Esophagus mucosa (tissue), 1 donor: ENCODE measurements around the gene DHRS7B. TPM values are rescaled to one million over a fixed set of nuclear protein-coding genes. Genes with fewer than 3 reads are reported as not detected.
"Not testable (repeated sequence)": the region's sequence is repeated elsewhere in the genome, so short reads cannot be mapped to it uniquely, and the experiment has no call there.

Source experiments
- ATAC-seq: fragments of 200-7000 bp; cut with Tn5 transposase; one replicate; pipeline ENCODE4 v1.9.1; 2020
- total RNA-seq: library from RNA; stranded (reverse); gene quantifications from one replicate; pipeline ENCODE4 v1.2.4, GENCODE V29; 2023
- donor health status: DM: yes; HTN: yes; CAD: no.

The DHRS7B gene
- total RNA-seq, 1 donor from 2014 or later, result 7.5 TPM

DNA sequence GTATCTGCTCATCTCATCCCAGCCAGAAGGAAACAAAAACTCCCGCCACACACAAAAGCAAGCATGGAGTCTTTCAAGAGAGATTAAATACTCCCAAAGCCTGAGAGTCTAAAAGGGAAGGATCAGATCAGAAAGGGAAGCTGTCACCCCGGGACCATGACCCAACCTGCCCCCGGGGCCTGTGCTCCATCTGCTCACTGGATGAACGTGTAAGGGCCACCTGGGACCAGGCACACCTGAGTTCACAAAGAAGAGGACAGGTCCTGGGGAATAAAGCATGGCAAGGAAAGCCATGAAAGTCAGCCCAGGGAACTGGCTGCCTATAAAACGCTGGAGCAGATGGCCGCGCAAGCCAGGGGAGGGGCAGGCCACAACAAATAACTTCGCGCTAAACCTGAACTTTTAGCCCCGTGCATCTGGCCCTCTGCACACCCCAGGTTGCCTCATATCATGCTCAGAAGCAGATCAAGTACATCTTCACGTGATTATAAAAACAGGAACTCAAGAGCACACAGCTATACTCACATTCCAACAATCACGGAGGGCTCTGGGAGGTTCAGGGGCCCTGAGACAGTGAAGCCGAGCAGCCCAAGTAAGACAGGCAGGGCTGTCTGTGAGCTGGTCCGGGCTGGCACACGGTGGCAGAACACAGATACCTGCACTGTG, 83.8 kb downstream of the DHRS7B start:
- ATAC-seq, result no peak

- ATAC-seq, result peak; percentile 12
Observed at GRCh38 chr17:21211825-21212479, 85.2 kb downstream of the DHRS7B start.

- ATAC-seq, result no peak
Observed at GRCh38 chr17:21212826-21213637, 86.3 kb downstream of the DHRS7B start.

DNA sequence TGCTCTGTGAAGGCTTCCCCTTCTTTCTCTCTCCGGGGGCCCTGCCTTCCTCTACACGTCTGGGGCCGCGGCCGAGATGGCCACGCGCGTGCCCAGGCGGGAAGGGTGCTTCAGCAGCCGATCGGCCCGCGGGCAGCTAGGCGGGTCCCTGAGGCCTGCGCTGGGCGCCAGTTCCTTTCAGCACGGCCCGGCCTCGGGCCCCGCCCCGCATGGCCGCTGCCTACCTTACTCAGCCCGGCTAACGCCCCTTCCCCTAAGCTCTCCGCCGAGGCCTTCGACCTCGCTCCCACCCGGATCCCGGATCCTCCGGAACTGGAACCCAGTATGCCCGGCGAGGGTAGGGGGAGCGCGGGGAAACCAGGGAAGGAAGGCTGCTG, 86.9 kb downstream of the DHRS7B start:
- peak; percentile 60 for ATAC-seq

- ATAC-seq, result peak; percentile 93
Observed at GRCh38 chr17:21214015-21214776, 87.4 kb downstream of the DHRS7B start, which contains the start of gene TMEM11. TSS of gene TMEM11 (minus strand) at chr17:21214161. CDS start at chr17:21214152, 9 bp downstream.

- ATAC-seq, result peak; percentile 1
Observed at GRCh38 chr17:21214777-21215541, 88.2 kb downstream of the DHRS7B start.

- peak; percentile 3 for ATAC-seq
Observed at GRCh38 chr17:21215935-21216334, 89.2 kb downstream of the DHRS7B start.

DNA sequence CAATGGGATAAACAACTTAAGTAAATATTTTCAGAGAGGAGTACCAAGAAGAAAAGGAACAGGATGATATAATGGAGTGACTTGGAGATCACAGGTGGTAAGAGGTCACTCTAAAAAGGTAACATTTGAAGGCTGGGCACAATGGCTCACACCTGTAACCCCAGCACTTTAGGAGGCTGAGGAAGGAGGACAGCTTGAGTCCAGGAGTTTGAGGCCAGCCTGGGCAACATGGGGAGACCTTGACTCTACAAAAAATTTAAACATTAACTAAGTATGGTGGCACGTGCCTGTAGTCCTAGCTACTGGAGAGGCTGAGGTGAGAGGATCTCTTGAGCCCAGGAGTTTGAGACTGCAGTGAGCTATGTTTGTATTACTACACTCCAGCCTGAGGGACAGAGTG, 90.6 kb downstream of the DHRS7B start:
- no peak for ATAC-seq

DNA sequence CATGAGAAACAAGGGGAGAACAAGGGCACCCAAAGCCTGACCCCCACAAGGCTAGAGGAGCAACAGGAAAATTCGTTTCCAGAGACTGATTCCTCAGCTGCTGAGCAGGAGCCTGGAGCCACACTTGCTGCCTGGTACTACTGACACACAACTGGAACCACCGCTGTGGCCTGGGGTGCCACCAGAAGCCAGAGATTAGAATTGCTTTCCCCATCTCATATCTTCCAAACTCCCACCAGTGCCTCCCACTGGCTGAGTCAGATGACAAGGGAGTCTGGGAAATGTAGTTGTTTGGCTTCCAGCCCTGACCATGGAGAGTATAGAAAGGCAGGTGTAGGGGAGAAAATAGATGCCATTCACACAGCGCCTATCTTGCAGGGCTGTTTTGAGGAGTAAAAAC, 91.3 kb downstream of the DHRS7B start:
- ATAC-seq, result no peak

- no peak for ATAC-seq
Observed at GRCh38 chr17:21218831-21219380, 92.1 kb downstream of the DHRS7B start.

- ATAC-seq, result no peak
Observed at GRCh38 chr17:21223086-21223485, 96.3 kb downstream of the DHRS7B start.

DNA sequence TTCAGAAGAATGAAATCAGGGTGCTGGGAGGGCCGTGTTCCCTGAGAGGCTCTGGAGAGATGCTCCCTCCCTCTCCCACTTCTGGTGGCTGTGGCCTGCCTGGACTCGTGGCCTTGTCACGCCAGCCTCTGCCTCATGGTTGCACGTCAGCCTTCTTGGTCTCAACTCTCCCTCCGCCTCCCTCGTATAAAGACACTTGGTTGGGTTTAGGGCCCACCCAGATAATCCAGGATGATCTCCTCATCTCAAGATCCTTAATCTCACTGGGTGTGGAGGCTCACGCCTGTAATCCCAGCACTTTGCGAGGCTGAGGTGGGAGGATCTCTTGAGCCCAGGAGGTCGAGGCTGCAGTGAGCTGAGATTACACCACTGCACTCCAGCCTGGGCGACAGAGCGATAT, 100.5 kb downstream of the DHRS7B start:
- ATAC-seq, result not testable (repeated sequence)

DNA sequence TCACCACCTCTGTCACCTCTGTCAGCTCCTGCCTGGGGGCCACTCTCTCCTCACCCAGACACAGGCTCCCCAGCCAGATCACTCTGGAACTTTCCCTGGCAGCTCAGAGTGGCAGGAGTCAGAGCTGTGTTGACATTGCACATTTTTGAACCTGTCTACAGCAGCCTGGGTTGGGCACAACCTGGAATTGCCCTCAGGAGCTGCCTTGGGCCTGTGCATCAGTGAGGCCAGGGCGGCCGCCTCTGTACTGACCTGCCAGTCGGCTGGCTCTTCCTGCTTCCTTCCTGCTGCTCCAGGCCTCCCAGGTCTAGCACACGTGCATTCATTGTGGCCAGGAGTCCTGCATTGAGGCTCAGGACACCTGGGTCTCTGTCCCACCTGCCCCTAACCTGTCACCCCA, 101.3 kb downstream of the DHRS7B start:
- ATAC-seq, result peak; percentile 64

DNA sequence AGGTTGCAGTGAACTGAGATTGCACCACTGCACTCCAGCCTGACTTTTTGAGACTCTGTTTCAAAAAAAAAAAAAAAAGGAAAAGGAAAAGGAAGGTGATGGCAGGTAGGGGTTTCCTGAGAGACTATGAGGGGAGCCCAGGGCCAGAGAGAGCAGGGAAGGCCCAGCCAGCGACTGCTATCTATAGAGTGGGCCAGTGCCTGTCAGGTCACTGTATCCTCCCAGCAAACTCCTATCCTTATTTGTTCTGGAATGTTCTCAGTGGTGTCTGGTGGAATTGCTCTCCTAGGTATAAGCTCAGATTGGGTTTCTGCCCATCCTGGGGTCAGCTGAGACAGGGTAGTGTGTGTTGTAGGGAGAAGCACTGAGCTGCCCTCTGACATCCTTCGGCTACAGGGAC, 102.1 kb downstream of the DHRS7B start:
- ATAC-seq, result no peak

GRCh38 chr17:21231533-21231932, 104.8 kb downstream of the DHRS7B start:
- no peak for ATAC-seq

GRCh38 chr17:21232033-21232749, 105.4 kb downstream of the DHRS7B start:
- ATAC-seq, result no peak

- no peak for ATAC-seq
Observed at GRCh38 chr17:21233581-21234347, 107.0 kb downstream of the DHRS7B start.

- ATAC-seq, result no peak
Observed at GRCh38 chr17:21235921-21236320, 109.2 kb downstream of the DHRS7B start.

DNA sequence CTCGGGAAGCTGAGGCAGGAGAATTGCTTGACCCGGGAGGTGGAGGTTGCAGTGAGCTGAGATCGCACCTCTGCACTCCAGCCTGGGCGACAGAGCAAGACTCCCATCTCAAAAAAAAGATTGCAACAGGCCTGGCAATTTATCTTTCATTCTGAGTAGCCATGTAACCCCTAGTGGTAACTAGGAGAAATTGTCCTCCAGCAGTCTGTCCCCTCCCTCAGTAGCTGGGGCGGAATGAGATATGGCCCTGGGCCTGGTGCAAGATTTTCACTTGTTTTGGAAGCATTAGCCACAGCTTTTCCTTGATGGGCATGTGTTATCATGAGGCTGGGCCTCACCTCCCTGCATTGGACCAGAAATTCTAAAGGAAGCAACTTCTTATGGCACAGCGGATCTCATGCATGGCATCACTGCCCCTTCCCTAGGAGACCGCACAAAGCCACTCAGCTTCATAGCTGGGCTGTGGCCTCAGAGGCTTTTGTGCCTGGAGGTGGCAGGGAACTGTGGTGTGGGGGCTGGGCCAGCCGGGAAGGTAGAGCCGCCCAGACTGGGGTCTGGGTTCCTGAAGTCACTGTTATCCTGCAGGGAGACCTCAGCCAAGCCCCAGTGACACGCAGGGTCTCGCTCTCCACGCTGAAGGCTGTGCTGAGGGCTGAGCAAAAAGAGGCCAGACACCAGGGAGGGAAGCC, 113.1 kb downstream of the DHRS7B start:
- no peak for ATAC-seq
